Type B pancreatic cell (in vitro differentiated cells): ENCODE measurements around the gene NPHP4. TPM values are rescaled to one million over a fixed set of nuclear protein-coding genes. Genes with fewer than 3 reads are reported as not detected.

Source experiments
- DNase-seq: peaks from one replicate; pipeline ENCODE4 v3.0.0; 2021; ENCODE audit warnings: mixed read lengths; ENCODE audit not compliant: unreplicated experiment; ENCODE audit errors: extremely low spot score
- H3K27ac Mint-ChIP-seq: 2 replicates; pipeline ENCODE4 v1.8.0; 2021; ENCODE audit warnings: mild to moderate bottlenecking, mixed read lengths
- H3K27me3 Mint-ChIP-seq: 2 replicates; pipeline ENCODE4 v1.8.0; 2021; ENCODE audit warnings: mixed read lengths
- H3K36me3 Mint-ChIP-seq: 2 replicates; pipeline ENCODE4 v1.8.0; 2021; ENCODE audit warnings: mixed read lengths
- H3K4me1 Mint-ChIP-seq: one replicate; pipeline ENCODE4 v1.8.0; 2021; ENCODE audit warnings: mixed read lengths; ENCODE audit not compliant: unreplicated experiment
- H3K4me3 Mint-ChIP-seq: 2 replicates; pipeline ENCODE4 v1.8.0; 2021; ENCODE audit warnings: mild to moderate bottlenecking, mixed read lengths
- H3K9me3 Mint-ChIP-seq: 2 replicates; pipeline ENCODE4 v1.8.0; 2021; ENCODE audit warnings: mixed read lengths
- CTCF ChIP-seq: fragments of 200-600 bp; sonication (generic); conservative IDR thresholded peaks from 2 replicates; pipeline ENCODE4 v1.5.0; 2021; ENCODE audit warnings: antibody characterized with exemption, mild to moderate bottlenecking
- total RNA-seq: library from RNA; stranded (reverse); gene quantifications from 2 replicates; pipeline ENCODE4 v1.2.1, GENCODE V29; 2021; ENCODE audit warnings: low replicate concordance

NPHP4 gene
- total RNA-seq, 1 donor from 2014 or later: 21.7 TPM

- peaks cover 4% of the 10 kb centered on the region for H3K4me1 Mint-ChIP-seq
- DNase-seq: no peak
- H3K36me3 Mint-ChIP-seq: peaks cover 9% of the 10 kb centered on the region
- no peaks in the 10 kb centered on the region for H3K9me3 Mint-ChIP-seq
- no peak for TF ChIP-seq CTCF
- H3K4me3 Mint-ChIP-seq: no peak overlapping the region
- H3K27me3 Mint-ChIP-seq: no peaks in the 10 kb centered on the region
- H3K27ac Mint-ChIP-seq: no peak overlapping the region
These were observed 123.2 kb downstream of the NPHP4 start for GRCh38 chr1:5868931-5869500.

GRCh38 chr1:5865774-5866173 lies 126.5 kb downstream of the NPHP4 start:
- H3K27ac Mint-ChIP-seq: no peak overlapping the region
- no peaks in the 10 kb centered on the region for H3K27me3 Mint-ChIP-seq
- H3K4me3 Mint-ChIP-seq: no peak overlapping the region
- DNase-seq: no peak
- H3K4me1 Mint-ChIP-seq: peaks cover 4% of the 10 kb centered on the region
- no peaks in the 10 kb centered on the region for H3K9me3 Mint-ChIP-seq
- peaks cover 5% of the 10 kb centered on the region for H3K36me3 Mint-ChIP-seq
- TF ChIP-seq CTCF: no peak

- no peak for TF ChIP-seq CTCF
- no peak for DNase-seq
- no peak overlapping the region for H3K27ac Mint-ChIP-seq
- peaks cover 4% of the 10 kb centered on the region for H3K4me1 Mint-ChIP-seq
- H3K27me3 Mint-ChIP-seq: no peaks in the 10 kb centered on the region
- H3K4me3 Mint-ChIP-seq: no peak overlapping the region
- H3K9me3 Mint-ChIP-seq: no peaks in the 10 kb centered on the region
- peaks cover 6% of the 10 kb centered on the region for H3K36me3 Mint-ChIP-seq
These were observed 127.2 kb downstream of the NPHP4 start for GRCh38 chr1:5865056-5865455.

- Mint-ChIP-seq H3K4me1 (peaks cover 4% of the 10 kb centered on the region), H3K9me3 (no peaks in the 10 kb centered on the region), H3K27ac (no peak overlapping the region), H3K4me3 (no peak overlapping the region), H3K36me3 (peaks cover 8% of the 10 kb centered on the region), H3K27me3 (no peaks in the 10 kb centered on the region)
- no peak for TF ChIP-seq CTCF
- no peak for DNase-seq
These were observed 128.0 kb downstream of the NPHP4 start for GRCh38 chr1:5864256-5864655.

GRCh38 chr1:5863238-5863637 lies 129.0 kb downstream of the NPHP4 start:
- Mint-ChIP-seq H3K4me1 (peaks cover 4% of the 10 kb centered on the region), H3K36me3 (peaks cover 8% of the 10 kb centered on the region), H3K27ac (no peak overlapping the region), H3K27me3 (no peaks in the 10 kb centered on the region), H3K9me3 (no peaks in the 10 kb centered on the region), H3K4me3 (no peak overlapping the region)
- no peak for DNase-seq
- no peak for TF ChIP-seq CTCF
